SIG-M5 treated with dmso at 0.1 percent for 504 hours (cell line): ENCODE results near the gene ZNF805.
A peak's percentile ranks its signal among the peaks of the same experiment; 100 is the strongest.
"Not testable (repeated sequence)": the region's sequence is repeated elsewhere in the genome, so short reads cannot be mapped to it uniquely, and the experiment has no call there.

Source experiments
- DNase-seq: peaks from one replicate; lab custom pipeline; 2025; ENCODE audit not compliant: unreplicated experiment; lab: John Stamatoyannopoulos, UW

Gene ZNF805

GRCh38 chr19:57240311-57241090 is at the start of gene ZNF805:
Gene ZNF805 (plus strand): TSS chr19:57240632. CDS start chr19:57240892, 260 bp downstream.
- peak; percentile 85 for DNase-seq

GRCh38 chr19:57191141-57192076 is 49.0 kb upstream of the ZNF805 start, which contains the start of gene ZNF264:
Gene ZNF264 (plus strand): TSS chr19:57191500. CDS start chr19:57191914, 414 bp downstream.
- peak; percentile 46 for DNase-seq

- no peak for DNase-seq
Observed at GRCh38 chr19:57192077-57192420, 48.4 kb upstream of the ZNF805 start.

- no peak for DNase-seq
Observed at GRCh38 chr19:57192993-57193392, 47.4 kb upstream of the ZNF805 start.

GRCh38 chr19:57197874-57198273 is 42.6 kb upstream of the ZNF805 start:
- not testable (repeated sequence) for DNase-seq

GRCh38 chr19:57202160-57202559 is 38.3 kb upstream of the ZNF805 start:
- DNase-seq: no peak

DNA sequence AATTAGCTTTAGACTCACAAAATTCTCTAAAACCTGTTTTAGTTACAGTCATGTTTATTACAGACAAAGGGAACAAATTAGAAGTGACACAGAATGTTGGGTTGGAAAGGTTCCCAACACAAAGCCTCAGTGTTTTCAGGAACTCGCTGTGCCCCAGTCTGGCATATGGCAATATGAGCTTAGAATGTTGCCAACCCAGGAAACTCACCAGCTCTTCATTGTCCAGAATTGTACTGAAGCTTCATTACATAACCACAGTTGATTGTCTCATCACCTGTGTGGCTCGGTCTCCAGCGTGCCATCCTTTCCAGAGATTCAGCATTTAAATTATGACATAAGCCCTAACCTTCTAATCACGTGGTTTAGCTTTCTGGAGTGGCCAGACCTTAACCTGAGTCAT is 30.1 kb upstream of the ZNF805 start:
- DNase-seq: no peak

DNA sequence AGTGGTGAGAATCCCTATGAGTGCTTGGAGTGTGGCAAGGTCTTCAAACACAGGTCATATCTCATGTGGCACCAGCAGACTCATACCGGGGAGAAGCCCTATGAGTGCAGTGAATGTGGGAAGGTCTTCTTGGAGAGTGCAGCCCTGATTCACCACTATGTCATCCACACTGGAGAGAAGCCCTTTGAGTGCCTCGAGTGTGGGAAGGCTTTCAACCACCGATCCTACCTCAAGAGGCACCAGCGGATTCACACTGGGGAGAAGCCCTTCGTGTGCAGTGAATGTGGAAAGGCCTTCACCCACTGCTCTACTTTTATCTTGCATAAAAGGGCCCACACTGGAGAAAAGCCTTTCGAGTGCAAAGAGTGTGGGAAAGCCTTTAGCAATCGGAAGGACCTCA is 28.3 kb upstream of the ZNF805 start:
- DNase-seq: no peak

GRCh38 chr19:57227502-57227901 is 12.9 kb upstream of the ZNF805 start:
- DNase-seq: no peak

- DNase-seq: no peak
Observed at GRCh38 chr19:57231686-57232085, 8.7 kb upstream of the ZNF805 start.

- DNase-seq: no peak
Observed at GRCh38 chr19:57233207-57233606, 7.2 kb upstream of the ZNF805 start.

DNA sequence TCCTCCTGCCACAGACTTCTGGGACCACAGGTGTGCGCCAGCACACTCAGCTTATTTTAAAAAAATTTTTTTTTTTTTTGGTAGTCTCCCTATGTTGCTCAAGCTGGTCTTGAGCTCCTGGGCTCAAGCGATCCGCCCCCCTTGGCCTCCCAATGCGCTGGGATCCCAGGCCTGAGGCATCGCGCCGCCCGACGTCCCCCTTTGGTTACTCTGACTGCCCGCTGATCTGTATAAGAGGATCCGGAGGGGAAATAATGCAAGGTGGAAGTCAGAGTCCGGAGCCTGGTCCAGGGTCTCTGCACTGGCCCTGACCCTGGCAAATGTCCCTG is 486 bp upstream of the ZNF805 start:
- no peak for DNase-seq

GRCh38 chr19:57241176-57241575 is 744 bp downstream of the ZNF805 start:
- no peak for DNase-seq

- DNase-seq: no peak
Observed at GRCh38 chr19:57242821-57243220, 2.4 kb downstream of the ZNF805 start.

DNA sequence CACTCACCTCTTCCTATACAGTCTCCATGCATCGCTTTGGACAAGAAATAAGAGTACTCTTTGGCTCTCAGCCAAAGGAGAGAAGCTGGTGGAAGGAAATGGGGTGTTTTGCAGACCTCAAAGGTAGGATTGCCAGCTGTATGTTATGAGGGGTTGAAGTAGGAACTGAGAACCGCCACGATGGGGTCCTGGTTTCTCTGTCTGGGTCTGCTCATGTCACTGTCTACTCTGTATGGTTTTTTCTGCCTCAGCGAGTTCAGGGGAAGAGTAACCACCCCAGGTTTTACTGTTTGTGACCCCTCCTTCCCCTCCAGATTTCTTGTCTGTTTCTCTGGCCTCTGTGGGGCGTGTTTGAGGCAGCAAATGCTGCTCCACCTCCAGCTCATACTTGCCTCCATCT is 4.1 kb downstream of the ZNF805 start:
- DNase-seq: no peak

GRCh38 chr19:57245066-57245465 is 4.6 kb downstream of the ZNF805 start:
- DNase-seq: no peak

DNA sequence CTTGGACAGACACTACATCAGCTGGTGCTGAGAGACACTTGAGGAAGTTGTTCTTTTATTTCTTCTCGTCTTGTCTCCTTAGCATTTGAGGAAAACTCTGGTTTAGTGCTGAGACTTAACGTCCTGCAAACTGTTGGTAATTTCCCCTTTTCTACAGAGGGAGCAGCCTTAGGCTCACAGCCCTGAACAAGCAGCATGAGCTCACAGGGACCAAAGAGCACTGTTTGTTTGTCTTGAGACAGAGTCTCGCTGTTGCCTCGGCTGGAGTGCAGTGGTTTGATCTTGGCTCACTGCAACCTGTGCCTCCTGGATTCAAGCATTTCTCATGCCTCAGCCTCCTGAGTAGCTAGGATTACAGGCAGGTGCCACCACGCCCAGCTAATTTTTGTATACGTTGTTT is 5.5 kb downstream of the ZNF805 start:
- DNase-seq: no peak

DNA sequence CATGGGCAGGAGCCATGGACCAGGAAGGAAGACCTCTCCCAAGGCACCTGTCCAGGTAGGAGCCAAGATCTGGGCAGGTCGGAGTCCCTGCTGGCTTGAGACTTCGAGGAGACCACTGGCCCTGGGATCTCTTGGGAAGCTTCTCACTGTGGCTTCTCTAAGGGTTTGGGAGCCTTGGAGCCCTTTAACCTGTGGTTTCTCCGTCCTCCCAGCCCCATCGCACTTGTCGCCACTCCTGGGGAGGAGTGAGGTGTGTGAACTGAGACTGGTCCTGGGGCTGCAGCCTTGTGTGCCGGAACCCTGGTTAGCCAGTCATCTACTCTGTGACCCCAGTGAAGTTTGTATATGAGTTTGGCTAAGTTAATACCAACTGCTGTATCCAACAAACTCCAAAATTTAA is 8.2 kb downstream of the ZNF805 start:
- DNase-seq: no peak

DNA sequence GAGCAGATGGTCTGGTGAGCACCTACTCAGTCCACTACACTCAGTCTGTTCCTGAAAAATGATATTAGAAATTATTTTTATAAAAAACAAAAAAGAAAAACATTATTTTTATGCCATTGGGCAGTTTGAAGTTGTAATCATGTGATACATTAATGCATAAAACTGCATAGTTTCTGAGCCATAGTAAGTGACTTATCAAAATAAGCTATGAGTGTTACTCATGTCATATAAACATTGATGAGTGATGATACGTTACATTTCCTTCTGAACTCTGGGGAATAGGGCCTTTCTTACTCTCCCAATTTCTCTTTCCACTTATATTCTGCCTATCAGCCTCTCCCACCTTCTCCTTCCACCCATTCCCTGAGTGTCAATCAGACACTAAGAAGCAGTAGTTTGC is 8.9 kb downstream of the ZNF805 start:
- no peak for DNase-seq

- DNase-seq: not testable (repeated sequence)
Observed at GRCh38 chr19:57253767-57254166, 13.3 kb downstream of the ZNF805 start.

- no peak for DNase-seq
Observed at GRCh38 chr19:57262044-57262443, 21.6 kb downstream of the ZNF805 start.

DNA sequence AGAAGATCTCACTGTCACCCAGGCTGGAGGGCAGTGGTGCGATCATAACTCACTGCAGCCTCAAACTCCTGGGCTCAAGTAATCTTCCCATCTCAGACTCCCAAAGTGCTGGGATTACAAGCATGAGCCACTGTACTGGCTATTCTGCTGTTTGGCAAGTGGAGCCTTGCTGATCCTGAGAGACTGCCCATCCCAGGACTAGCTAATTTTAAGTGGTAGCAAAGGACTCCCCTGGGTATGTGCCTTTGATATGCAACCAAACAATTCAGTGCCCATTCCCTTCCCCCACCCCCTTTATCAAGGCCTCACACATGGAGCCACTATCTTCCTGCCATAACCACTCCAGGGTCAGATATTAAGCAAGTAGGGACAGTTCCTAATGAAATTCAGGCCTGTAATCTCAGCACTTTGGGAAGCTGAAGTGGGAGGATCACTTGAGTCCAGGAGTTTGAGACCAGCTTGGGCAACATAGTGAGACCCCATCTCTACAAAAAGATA is 22.9 kb downstream of the ZNF805 start:
- no peak for DNase-seq
